CD4-positive, alpha-beta memory T cell (primary cell): ENCODE measurements around the gene ARMC10. TPM values are rescaled to one million over a fixed set of nuclear protein-coding genes. Genes with fewer than 3 reads are reported as not detected.
"Not testable (repeated sequence)": the region's sequence is repeated elsewhere in the genome, so short reads cannot be mapped to it uniquely, and the experiment has no call there.

Source experiments
- CTCF ChIA-PET: fragments of 350-600 bp; sonication (Branson Sonifier 250); formaldehyde crosslinking; loops from one replicate; lab custom pipeline; 2021; ENCODE audit warnings: inconsistent platforms; ENCODE audit not compliant: partially characterized antibody; lab: Charles Lee
- POLR2A ChIA-PET: fragments of 350-600 bp; sonication (Branson Sonifier 250); formaldehyde crosslinking; loops from one replicate; lab custom pipeline; 2021; ENCODE audit not compliant: partially characterized antibody; lab: Charles Lee
- DNase-seq, 5 donors: peaks; one replicate each; pipeline versions ENCODE4 v3.0.0 to v3.0.0-alpha.2; 2020 to 2022; ENCODE audit warnings: mixed read lengths in 1 of 5
- H3K27ac ChIP-seq: one replicate; pipeline ENCODE4 v1.7.0; 2013; ENCODE audit warnings: low read depth, low read length
- H3K27me3 ChIP-seq: 2 replicates; pipeline ENCODE4 v1.7.0; 2013; ENCODE audit warnings: mild to moderate bottlenecking, low read length, moderate library complexity; ENCODE audit not compliant: insufficient read depth
- H3K36me3 ChIP-seq: 2 replicates; pipeline ENCODE4 v1.7.0; 2013; ENCODE audit warnings: mild to moderate bottlenecking, low read length, moderate library complexity; ENCODE audit not compliant: insufficient read depth
- H3K4me1 ChIP-seq: 2 replicates; pipeline ENCODE4 v1.7.0; 2013; ENCODE audit warnings: mild to moderate bottlenecking, low read length, moderate library complexity; ENCODE audit not compliant: insufficient read depth
- H3K4me3 ChIP-seq, 2 donors: one replicate each; pipeline ENCODE4 v1.7.0; 2013; ENCODE audit warnings: low read length in 2 of 2, mild to moderate bottlenecking in 1 of 2
- H3K9me3 ChIP-seq, 2 donors: one replicate each; pipeline ENCODE4 v1.7.0; 2013; ENCODE audit warnings: low read length in 2 of 2, control low read depth in 1 of 2; ENCODE audit not compliant: control insufficient read depth in 1 of 2
- H3K27ac Mint-ChIP-seq, 7 donors: one replicate each; pipeline ENCODE4 v1.8.0; 2020 to 2021; ENCODE audit warnings: mixed read lengths in 7 of 7, mild to moderate bottlenecking in 6 of 7, inconsistent platforms in 3 of 7, moderate library complexity in 3 of 7
- H3K27me3 Mint-ChIP-seq, 2 donors: one replicate each; pipeline ENCODE4 v1.8.0; 2020 to 2021; ENCODE audit warnings: mixed read lengths in 2 of 2
- H3K36me3 Mint-ChIP-seq, 2 donors: one replicate each; pipeline ENCODE4 v1.8.0; 2020 to 2021; ENCODE audit warnings: mixed read lengths in 2 of 2, inconsistent platforms in 1 of 2, mild to moderate bottlenecking in 1 of 2
- H3K4me1 Mint-ChIP-seq, 4 donors: one replicate each; pipeline ENCODE4 v1.8.0; 2020 to 2021; ENCODE audit warnings: mixed read lengths in 4 of 4, mild to moderate bottlenecking in 1 of 4
- H3K4me3 Mint-ChIP-seq, 8 donors: one replicate each; pipeline ENCODE4 v1.8.0; 2020 to 2021; ENCODE audit warnings: mixed read lengths in 8 of 8, mild to moderate bottlenecking in 7 of 8, moderate library complexity in 6 of 8, inconsistent platforms in 3 of 8
- H3K9me3 Mint-ChIP-seq, 8 donors: one replicate each; pipeline ENCODE4 v1.8.0; 2020 to 2021; ENCODE audit warnings: mixed read lengths in 8 of 8, mild to moderate bottlenecking in 5 of 8, inconsistent platforms in 3 of 8, moderate library complexity in 1 of 8
- intact Hi-C: fragments of 100-400 bp; cut with micrococcal nuclease; formaldehyde crosslinking; loops from one replicate; pipeline ENCODE4 v1.15.1; 2023
- polyA plus RNA-seq, 2 donors: library from polyadenylated mRNA; unstranded; fragments of 300-500 nt; fragmentation: Illumina TruSeq; gene quantifications; one replicate each; pipeline ENCODE4 v1.2.3, GENCODE V29; 2021
- total RNA-seq, 2 experiments: library from RNA; stranded (reverse); gene quantifications; one replicate each; pipeline ENCODE4 v1.2.3, GENCODE V29; 2021

The ARMC10 gene
- total and polyA plus RNA-seq, 4 experiments from 2014 or later, result 28.4 to 54.2 (median 35.8) TPM

GRCh38 chr7:103092321-103092720 is 17.4 kb downstream of the ARMC10 start:
- H3K9me3 Mint-ChIP-seq, intact Hi-C loops, POLR2A ChIA-PET, H3K9me3 ChIP-seq, DNase-seq, H3K4me3 ChIP-seq, H3K4me3 Mint-ChIP-seq, H3K4me1 Mint-ChIP-seq, H3K27me3 Mint-ChIP-seq, H3K27ac ChIP-seq, H3K27me3 ChIP-seq, H3K36me3 ChIP-seq, H3K4me1 ChIP-seq: not testable (repeated sequence)
- H3K27ac Mint-ChIP-seq, result peak overlapping the region in 1 of 7 donors; percentile 12
- CTCF ChIA-PET, result interaction anchor here (1.1 kb wide), 1 partner anchor 17 kb away, joined by 3 read pairs; the partner anchor contains the start of gene ARMC10
- H3K36me3 Mint-ChIP-seq, result peaks cover 54 to 55% of the 10 kb centered on the region in 2 donors

- Histone ChIP-seq H3K9me3 (no peaks in the 10 kb centered on the region), H3K27ac (no peak overlapping the region), H3K27me3 (no peaks in the 10 kb centered on the region), H3K4me1 (no peaks in the 10 kb centered on the region), H3K36me3 (peaks cover 6% of the 10 kb centered on the region), H3K4me3 (no peak overlapping the region)
- no peak overlapping the region for H3K4me3 Mint-ChIP-seq
- no peaks in the 10 kb centered on the region for H3K27me3 Mint-ChIP-seq
- peaks cover 0 to 5% (median 1%) of the 10 kb centered on the region in 4 donors for H3K4me1 Mint-ChIP-seq
- ChIA-PET CTCF (interaction anchor here (1.1 kb wide), 1 partner anchor 18 kb away, joined by 3 read pairs; the partner anchor contains the start of gene ARMC10), POLR2A (no interaction called here)
- H3K9me3 Mint-ChIP-seq, result peaks cover 0 to 4% (median 0%) of the 10 kb centered on the region in 8 donors
- peaks cover 49 to 52% of the 10 kb centered on the region in 2 donors for H3K36me3 Mint-ChIP-seq
- DNase-seq, result no peak
- intact Hi-C loops, result no loop called here
- peak overlapping the region in 2 of 7 donors; percentile 6 to 12 for H3K27ac Mint-ChIP-seq
These were observed 18.5 kb downstream of the ARMC10 start for GRCh38 chr7:103093429-103093828.

GRCh38 chr7:103094102-103094501 is 19.2 kb downstream of the ARMC10 start:
- H3K36me3 Mint-ChIP-seq, result peaks cover 48% of the 10 kb centered on the region in 2 donors
- H3K4me1 Mint-ChIP-seq, result peaks cover 0 to 5% (median 1%) of the 10 kb centered on the region in 4 donors
- Histone ChIP-seq H3K4me3 (no peak overlapping the region), H3K4me1 (no peaks in the 10 kb centered on the region), H3K27me3 (no peaks in the 10 kb centered on the region), H3K36me3 (peaks cover 6% of the 10 kb centered on the region), H3K27ac (no peak overlapping the region), H3K9me3 (no peaks in the 10 kb centered on the region)
- H3K4me3 Mint-ChIP-seq, result no peak overlapping the region
- intact Hi-C loops, result no loop called here
- peak overlapping the region in 2 of 7 donors; percentile 62 to 64 for H3K27ac Mint-ChIP-seq
- CTCF ChIA-PET, result no interaction called here
- no peak for DNase-seq
- H3K27me3 Mint-ChIP-seq, result no peaks in the 10 kb centered on the region
- H3K9me3 Mint-ChIP-seq, result peaks cover 0 to 4% (median 0%) of the 10 kb centered on the region in 8 donors
- POLR2A ChIA-PET, result no interaction called here

GRCh38 chr7:103095558-103095957 is 20.6 kb downstream of the ARMC10 start:
- DNase-seq, H3K9me3 Mint-ChIP-seq, H3K4me3 Mint-ChIP-seq, H3K4me1 ChIP-seq, H3K9me3 ChIP-seq, H3K27ac Mint-ChIP-seq, H3K4me1 Mint-ChIP-seq, H3K27me3 Mint-ChIP-seq, H3K4me3 ChIP-seq, H3K36me3 ChIP-seq, POLR2A ChIA-PET, CTCF ChIA-PET, intact Hi-C loops, H3K27ac ChIP-seq, H3K27me3 ChIP-seq: not testable (repeated sequence)
- peaks cover 39 to 52% of the 10 kb centered on the region in 2 donors for H3K36me3 Mint-ChIP-seq

GRCh38 chr7:103097041-103097440 is 22.1 kb downstream of the ARMC10 start:
- Mint-ChIP-seq H3K27ac (no peak overlapping the region), H3K36me3 (peaks cover 31 to 54% of the 10 kb centered on the region in 2 donors)
- POLR2A ChIA-PET, result interaction anchor here (1.7 kb wide), 1 partner anchor 22 kb away, joined by 7 read pairs; the partner anchor contains the start of genes ARMC10 and FBXL13

GRCh38 chr7:103100348-103100747 is 25.4 kb downstream of the ARMC10 start:
- Histone ChIP-seq H3K27me3 (no peaks in the 10 kb centered on the region), H3K4me1 (no peaks in the 10 kb centered on the region), H3K36me3 (peaks cover 4% of the 10 kb centered on the region), H3K27ac (no peak overlapping the region), H3K9me3 (no peaks in the 10 kb centered on the region), H3K4me3 (no peak overlapping the region)
- Mint-ChIP-seq H3K27me3 (no peaks in the 10 kb centered on the region), H3K36me3 (peaks cover 27 to 47% of the 10 kb centered on the region in 2 donors), H3K27ac (peak overlapping the region in 2 of 7 donors; percentile 4 to 5), H3K4me3 (no peak overlapping the region), H3K4me1 (peaks cover 0 to 3% (median under 1%) of the 10 kb centered on the region in 4 donors), H3K9me3 (peaks cover 0 to 4% (median 0%) of the 10 kb centered on the region in 8 donors)
- intact Hi-C loops, result no loop called here
- ChIA-PET CTCF (no interaction called here), POLR2A (no interaction called here)
- no peak for DNase-seq

More at GRCh38 chr7:103097041-103097440, 22.1 kb downstream of the ARMC10 start:
- Histone ChIP-seq H3K27ac (no peak overlapping the region), H3K27me3 (no peaks in the 10 kb centered on the region), H3K4me3 (no peak overlapping the region), H3K4me1 (no peaks in the 10 kb centered on the region), H3K9me3 (no peaks in the 10 kb centered on the region), H3K36me3 (peaks cover 6% of the 10 kb centered on the region)
- no peaks in the 10 kb centered on the region for H3K27me3 Mint-ChIP-seq
- H3K9me3 Mint-ChIP-seq, result peaks cover 0 to 4% (median 0%) of the 10 kb centered on the region in 8 donors
- H3K4me3 Mint-ChIP-seq, result no peak overlapping the region
- H3K4me1 Mint-ChIP-seq, result peaks cover 0 to 3% (median under 1%) of the 10 kb centered on the region in 4 donors
- intact Hi-C loops, result no loop called here
- DNase-seq, result no peak
- CTCF ChIA-PET, result interaction anchor here (1.3 kb wide), 1 partner anchor 17 kb away, joined by 3 read pairs; no protein-coding TSS in a partner anchor

GRCh38 chr7:103101543-103101942 is 26.6 kb downstream of the ARMC10 start:
- no peaks in the 10 kb centered on the region for H3K4me1 ChIP-seq
- no peaks in the 10 kb centered on the region for H3K27me3 ChIP-seq
- Mint-ChIP-seq H3K4me1 (peaks cover 0 to 3% (median under 1%) of the 10 kb centered on the region in 4 donors), H3K27me3 (no peaks in the 10 kb centered on the region), H3K27ac (peak overlapping the region in 1 of 7 donors; percentile 75), H3K9me3 (no peaks in the 10 kb centered on the region), H3K4me3 (no peak overlapping the region), H3K36me3 (peaks cover 23 to 45% of the 10 kb centered on the region in 2 donors)
- no peak overlapping the region for H3K4me3 ChIP-seq
- no peaks in the 10 kb centered on the region for H3K9me3 ChIP-seq
- no peak overlapping the region for H3K27ac ChIP-seq
- ChIA-PET CTCF (no interaction called here), POLR2A (no interaction called here)
- no peak for DNase-seq
- intact Hi-C loops, result no loop called here
- H3K36me3 ChIP-seq, result peaks cover 4% of the 10 kb centered on the region
